Activated gamma-delta T cell treated with Interleukin-2 at 50 U/mL for 16 hours (primary cell): ENCODE measurements around the gene PARK7.
"Not testable (repeated sequence)": the region's sequence is repeated elsewhere in the genome, so short reads cannot be mapped to it uniquely, and the experiment has no call there.

Experiments used
- DNase-seq: peaks from one replicate; pipeline ENCODE4 v3.0.0-alpha.2; 2020

The PARK7 gene

DNA sequence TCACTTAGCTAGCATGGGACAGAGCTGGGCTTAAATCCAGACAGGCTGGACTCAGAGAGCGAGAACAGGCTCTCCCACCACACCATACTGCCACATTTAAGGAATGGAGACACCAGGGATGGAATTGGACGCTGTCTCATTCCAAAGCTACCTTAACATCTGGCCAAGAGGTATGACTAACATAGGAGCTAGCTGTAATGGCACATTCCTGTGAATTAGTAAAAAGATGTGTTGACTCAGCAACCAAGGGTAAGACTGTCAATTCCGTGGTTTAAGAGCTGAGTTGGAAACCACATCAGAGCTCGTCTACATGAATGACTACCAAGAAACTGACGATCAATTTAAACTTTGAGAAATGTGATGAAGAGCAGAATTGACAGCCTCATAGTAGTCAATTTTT, 12.6 kb upstream of the PARK7 start:
- peak; percentile 22 for DNase-seq

DNA sequence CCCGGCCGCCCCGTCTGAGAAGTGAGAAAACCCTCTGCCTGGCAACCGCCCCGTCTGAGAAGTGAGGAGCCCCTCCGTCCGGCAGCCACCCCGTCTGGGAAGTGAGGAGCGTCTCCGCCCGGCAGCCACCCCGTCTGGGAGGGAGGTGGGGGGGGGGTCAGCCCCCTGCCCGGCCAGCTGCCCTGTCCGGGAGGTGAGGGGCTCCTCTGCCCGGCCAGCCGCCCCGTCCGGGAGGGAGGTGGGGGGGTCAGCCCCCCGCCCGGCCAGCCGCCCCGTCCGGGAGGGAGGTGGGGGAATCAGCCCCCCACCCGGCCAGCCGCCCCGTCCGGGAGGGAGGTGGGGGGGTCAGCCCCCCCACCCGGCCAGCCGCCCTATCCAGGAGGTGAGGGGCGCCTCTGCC, 8.7 kb upstream of the PARK7 start:
- DNase-seq, result not testable (repeated sequence)

DNA sequence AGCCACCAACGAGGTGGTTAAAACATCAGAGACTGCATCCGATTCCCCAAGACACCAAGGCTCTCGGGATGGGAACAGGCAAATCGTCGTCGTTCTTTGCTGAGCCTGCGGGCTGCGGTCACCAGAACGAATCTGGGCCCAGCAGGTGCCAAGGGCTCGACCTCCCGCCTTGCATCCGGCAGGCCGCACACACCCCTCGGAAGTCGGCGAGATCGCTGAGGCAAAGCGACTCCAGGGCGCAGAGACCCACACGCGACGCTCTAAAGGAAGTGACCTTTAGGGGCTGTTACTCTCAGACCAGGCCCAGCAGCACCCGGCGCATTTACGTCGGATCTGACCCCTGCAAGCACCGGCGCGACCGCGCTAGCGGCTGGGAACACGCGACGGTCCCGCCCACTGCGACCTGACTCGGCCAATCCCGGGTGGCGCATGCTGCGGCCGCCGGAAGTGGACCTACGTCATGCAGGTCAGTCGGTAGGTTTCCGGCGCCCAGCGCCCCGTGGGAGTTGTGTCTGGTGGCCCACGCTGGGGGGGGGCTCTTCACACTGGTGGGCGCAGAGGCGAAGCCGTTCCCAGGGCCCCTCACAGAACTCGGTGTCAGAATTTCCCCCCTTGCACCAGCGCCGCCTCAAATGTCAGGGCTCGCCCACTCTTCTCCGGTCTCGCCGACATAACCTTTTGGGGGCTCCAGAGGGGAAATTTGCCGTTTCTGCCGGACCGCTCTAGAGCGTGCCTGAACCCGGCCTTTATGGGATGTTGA, 7.5 kb upstream of the PARK7 start:
- peak; percentile 69 for DNase-seq

DNA sequence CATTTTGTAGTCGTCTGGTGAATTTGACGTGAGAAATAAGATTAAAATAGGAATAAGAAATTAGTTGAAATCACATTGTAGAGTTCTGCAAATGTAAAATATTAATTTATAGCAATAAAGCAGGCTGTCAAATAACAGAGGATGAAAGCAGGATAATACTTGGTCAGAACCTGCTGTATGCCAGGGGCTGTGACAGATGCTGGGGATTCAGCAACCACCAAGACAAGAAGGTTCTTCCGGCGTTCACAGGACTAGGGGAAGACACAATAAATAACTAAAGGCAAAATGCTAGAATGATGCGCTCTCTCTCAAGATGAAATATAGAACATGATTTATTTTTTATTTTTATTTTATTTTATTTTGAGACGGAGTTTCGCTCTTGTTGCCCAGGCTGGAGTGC, 6.8 kb upstream of the PARK7 start:
- DNase-seq, result no peak

DNA sequence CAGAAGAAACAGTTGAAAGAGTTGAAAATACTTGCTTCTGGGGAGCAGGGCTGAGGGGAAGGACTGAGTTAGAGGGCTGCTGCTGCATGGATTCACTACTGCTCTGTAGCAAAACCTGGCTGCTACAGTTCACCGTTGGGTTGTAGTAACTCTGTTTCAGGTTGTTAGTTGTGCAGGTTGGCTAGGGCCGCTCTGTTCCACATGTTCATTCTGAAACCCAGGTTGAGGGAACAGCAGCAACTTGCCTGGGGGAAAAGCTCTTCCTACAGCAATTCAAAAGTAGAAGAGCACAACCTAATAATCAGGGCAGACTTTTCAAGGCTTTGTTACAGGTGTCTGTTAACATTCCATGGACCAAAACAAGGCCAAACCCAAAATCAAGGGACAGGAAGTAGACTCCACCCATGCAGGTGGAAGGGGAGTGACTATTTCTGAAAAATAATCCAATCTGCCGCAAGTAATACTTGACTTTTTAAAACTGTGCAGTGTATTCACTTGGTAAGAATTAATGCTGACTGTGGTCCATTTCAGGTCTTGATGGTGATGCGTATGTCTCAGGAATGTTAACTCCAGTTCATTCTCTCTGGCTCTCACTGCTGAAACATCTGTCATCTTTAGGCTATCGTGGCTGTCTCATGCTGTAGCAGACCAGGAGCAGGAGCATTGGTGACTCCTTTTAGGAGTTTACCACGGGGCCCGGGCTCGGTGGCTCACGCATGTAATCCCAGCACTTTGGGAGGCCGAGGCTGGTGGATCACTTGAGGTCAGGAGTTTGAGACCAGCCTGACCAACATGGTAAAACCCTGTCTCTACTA, 5.1 kb upstream of the PARK7 start:
- DNase-seq, result no peak

DNA sequence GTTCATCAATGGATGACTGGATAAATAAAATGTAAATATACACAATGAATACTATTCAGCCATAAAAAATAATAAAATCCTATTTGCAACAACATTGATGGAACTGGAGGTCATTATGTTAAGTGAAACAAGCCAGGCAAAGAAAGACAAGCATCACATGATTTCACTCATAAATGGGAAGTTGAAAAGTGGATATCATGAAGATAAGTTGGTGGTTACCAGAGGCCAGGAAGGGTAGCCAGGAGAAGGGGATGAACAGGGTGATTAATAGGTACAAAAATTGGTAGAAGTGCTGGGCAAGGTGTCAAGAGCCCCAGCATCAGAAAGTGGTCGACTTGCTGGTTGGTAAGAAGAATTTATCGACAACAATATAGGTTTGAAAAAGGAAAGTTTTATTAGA, 1.3 kb upstream of the PARK7 start:
- no peak for DNase-seq

DNA sequence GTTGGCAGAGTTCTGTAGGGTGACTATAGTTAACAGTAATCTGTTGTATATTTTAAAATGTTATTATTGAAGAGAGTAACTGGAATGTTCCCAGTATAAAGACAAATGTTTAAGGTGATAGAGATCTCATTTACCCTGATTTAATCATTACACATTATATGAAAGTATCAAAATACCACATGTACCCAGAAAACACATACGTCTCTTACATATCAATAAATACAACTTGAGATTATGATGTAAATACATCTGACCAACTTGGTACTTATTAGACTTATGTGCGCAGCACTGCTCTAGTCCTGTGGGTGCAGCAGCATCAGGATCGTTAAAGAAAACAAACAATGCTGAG, 670 bp upstream of the PARK7 start:
- DNase-seq, result no peak

DNA sequence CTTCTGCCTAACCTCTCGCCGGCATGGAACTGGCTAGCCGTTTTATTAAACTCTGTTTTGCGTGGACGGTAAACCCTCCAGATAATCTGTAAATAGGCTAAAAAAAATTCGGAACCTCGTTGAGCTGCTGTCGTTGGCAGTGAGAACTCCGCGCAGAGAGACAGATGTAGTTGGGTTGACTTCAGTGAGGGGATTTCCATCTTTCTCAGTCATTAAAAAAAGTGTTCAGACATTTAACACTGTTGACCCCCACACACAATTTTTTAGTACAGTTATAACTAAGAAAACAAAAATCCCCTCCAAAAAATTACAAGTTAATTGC, 464 bp downstream of the PARK7 start:
- no peak for DNase-seq

DNA sequence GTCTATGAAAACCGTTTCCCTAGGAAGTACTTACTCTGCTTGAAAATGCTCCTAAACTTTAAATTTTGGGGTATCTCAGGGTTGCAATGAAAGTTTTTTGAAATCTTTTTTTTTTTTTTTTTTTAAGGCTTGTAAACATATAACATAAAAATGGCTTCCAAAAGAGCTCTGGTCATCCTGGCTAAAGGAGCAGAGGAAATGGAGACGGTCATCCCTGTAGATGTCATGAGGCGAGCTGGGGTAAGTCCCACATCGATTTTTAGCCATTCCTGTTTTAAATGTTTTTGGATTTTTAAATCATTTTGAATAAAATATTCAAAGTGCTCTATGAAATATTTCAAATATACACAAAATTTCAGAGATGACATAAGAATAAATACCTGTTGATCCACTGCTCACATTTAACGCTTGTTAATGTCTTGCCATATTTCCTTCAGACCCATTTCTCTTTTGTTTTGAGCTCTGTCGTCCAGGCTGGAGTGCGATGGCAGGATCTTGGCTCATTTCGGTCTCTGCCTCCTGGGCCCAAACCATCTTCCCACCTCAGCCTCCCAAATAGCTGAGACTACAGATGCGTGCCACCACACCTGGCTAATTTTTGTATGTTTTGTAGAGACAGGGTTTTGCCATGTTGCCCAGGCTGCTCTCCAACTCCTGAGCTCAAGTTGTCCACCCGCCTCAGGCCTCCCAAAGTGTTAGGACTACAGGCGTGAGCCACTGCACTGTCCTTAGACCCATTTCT, 1.3 kb downstream of the PARK7 start:
- no peak for DNase-seq

DNA sequence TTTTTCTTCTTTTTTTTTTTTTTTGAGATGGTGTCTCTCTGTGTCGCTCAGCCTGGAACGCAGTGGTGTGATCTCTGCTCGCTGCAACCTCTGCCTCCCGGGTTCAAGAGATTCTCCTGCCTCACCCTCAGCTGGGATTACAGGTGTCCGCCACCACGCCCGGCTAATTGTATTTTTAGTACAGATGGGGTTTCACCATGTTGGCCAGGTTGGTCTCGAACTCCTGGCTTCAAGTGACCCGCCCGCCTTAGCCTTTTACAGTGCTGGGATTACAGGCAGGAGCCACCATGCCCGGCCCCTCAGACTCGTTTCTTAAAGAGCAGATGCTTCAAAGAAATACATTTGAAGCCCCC, 1.8 kb downstream of the PARK7 start:
- DNase-seq, result not testable (repeated sequence)

DNA sequence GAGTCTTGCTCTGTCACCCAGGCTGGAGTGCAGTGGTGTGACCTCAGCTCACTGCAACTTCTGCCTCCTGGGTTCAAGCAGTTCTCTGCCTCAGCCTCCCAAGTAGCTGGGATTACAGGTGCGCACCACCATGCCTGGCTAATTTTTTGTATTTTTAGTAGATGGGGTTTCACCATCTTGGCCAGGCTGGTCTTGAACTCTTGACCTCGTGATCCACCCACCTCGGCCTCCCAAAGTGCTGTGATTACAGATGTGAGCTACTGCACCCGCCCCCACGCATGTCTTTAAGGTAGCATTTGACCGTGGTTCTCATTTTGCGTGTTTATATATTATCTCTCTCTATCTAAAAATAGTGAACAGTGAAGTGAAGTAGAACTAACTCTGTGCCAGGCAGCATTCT, 2.3 kb downstream of the PARK7 start:
- not testable (repeated sequence) for DNase-seq

DNA sequence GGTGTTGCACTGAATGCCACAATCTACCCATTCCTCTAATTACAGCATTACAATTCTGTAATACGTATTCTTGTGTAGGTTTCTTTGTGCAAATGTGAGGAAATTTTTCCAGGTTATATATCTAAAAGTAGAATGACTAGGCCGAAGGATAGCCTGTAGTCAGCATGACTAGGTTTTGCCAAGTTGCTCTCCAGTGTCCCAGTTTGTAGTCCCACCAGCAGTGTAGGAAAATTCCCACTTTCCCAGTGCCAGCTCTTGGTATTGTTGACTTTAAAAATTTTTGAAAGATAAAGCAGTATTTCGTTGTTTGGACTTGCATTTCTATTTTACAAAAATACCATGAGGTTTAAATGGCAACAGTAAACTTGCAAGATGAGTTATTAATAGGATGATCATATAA, 3.0 kb downstream of the PARK7 start:
- no peak for DNase-seq

DNA sequence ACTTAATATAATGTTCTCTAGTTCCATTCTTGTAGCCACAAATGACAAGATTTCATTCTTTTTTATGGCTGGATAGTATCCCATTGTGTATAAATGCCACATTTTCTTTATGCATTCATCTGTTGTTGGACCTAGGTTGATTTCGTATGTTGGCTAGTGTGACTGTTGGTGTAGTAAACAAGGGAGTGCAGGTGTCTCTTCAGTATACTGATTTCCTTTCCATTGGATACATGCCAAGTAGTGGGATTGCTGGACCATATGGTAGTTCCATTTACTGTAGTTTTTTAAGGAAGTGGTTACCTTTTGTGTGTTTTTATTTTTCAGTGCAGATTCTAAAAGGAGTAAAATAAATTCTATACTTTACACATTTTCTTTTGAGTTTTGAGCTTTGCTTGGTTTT, 5.7 kb downstream of the PARK7 start:
- no peak for DNase-seq

DNA sequence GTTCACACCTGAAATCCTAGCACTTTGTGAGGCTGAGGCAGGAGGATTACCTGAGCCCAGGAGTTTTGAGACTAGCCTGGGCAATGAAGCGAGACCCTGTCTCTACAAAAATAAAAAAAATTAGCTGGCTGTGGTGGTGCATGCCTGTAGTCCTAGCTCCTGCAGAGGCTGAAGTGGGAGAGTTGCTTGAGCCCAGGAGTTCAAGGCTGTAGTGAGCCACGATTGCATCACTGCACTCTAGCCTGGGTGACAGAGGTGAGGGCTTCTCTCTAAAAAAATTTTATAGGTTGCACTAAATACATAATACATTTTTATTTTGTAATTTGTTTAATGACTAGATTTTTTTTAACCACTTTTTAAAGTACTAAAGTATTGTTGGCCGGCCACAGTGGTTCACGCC, 6.1 kb downstream of the PARK7 start:
- DNase-seq, result no peak

DNA sequence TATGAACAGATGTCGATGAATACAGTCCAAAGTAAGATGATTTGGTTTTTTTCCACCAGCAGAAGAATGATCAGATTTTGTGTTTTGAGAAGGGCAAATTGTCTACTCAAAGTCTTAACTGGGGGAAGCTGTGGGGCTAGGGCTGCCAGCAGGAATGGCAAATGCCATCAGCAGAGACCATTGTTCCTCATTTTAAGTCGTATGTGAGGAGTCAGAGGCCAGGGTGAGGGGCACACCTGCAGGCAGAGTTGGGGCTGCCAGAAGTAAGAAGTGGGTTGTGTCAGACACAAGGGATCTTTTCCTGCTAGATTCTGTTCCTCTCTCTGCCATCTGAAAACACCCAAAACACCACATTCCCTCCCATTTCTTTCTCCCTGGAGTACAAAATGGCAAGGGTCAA, 8.7 kb downstream of the PARK7 start:
- no peak for DNase-seq

DNA sequence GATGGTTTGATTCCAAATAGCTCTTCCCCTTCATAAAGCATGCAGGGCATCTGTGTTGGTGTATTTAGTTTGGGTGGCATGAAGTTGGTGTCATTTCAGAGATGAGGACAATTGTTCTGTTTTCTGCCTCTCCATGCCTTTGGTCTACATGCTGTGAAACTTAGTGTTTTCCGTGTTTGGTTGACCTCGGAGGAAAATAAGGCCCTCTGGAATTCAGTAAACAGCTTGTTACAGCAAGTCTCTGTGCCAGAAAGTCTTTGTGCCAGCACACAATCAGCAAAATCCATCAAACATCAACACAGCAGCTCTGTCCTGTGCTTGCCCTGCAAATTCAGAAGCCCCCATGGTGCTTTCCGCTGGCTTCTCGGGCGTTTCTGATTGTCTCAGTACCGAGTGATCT, 9.5 kb downstream of the PARK7 start:
- no peak for DNase-seq

DNA sequence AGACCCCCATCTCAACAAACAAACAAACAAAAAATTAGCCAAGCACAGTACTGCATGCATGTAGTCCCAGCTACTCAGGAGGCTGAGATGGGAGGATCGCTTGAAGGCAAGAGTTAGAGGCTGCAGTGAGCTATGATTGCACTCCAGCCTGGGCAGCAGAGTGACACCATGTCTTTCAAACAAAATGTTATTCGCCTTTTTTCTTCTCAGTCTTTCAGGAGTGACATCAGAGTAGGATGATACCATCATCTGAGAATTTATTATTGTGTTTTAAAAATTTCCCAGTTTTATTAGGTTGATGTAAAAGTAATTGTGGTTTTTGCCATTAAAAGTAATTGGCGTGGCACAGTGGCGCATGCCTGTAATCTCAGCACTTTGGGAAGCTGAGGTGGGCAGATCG, 10.8 kb downstream of the PARK7 start:
- no peak for DNase-seq

DNA sequence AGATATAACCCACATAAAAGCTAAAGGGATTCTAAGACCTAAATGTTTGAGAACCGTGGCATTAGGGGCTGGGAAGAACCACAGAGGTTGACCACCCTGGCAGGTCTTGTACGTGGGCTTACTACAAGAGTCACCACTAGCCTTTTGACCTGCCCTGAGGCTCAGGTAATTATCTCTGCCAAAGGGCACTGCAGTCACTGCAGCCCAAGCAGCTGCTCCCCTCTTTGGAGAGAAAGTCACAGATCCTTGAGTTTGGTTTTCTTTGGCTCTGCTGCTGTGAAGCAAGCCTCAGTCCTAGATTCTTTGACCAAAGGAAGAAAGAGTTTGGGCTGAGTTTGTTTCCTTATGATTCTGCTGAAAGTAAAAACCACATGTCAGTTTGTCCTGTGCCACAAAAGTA, 11.6 kb downstream of the PARK7 start:
- no peak for DNase-seq

DNA sequence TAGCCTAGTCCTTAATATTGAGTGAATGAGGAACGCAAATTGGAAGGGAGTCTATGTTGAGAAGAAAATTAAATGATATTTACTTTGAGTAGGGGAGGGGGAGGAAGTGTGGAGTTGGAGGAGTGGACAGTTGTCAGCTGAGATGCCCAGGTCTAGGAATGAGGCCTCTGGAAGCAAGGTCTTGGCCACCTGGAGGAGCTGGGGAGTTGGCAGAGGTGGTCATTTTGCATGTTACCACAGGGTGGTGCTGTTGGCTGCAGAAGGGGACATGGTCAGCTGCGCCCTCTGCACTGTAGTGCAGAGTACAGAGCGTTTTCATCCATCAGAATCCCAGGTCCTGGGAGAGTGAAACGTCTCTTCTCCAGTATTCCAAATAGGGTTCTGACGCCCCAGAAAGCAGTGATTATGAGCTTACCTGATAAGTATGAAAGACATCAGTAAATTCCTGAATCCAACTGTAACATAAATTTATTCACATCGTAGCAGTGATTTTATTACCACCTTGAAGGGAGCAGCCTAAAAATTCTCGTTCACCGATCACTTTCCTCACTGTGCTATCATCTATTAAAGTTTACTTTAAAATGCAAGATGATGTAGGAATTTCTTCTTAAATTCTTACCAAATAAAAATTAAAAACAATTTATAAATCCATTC, 13.8 kb downstream of the PARK7 start:
- no peak for DNase-seq

DNA sequence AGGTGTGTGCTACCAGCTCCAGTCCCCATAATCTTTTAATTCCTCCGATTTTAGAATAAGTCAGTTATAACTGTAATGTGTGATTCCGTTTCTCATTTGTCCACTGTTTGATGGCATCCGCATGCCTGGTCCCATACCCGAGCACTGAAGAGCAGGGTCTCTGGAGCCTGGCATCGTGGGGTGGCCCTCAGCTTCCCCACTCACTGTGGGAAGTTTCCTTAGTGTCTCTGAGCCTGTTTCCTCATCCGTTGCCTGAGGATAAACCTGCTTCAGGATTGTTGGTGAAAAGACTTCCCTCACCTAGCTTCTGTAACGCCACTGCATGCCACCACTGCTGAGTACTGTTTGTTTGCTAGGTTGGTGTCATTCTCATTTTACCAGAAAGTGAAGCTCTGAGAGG, 19.5 kb downstream of the PARK7 start:
- DNase-seq, result no peak

DNA sequence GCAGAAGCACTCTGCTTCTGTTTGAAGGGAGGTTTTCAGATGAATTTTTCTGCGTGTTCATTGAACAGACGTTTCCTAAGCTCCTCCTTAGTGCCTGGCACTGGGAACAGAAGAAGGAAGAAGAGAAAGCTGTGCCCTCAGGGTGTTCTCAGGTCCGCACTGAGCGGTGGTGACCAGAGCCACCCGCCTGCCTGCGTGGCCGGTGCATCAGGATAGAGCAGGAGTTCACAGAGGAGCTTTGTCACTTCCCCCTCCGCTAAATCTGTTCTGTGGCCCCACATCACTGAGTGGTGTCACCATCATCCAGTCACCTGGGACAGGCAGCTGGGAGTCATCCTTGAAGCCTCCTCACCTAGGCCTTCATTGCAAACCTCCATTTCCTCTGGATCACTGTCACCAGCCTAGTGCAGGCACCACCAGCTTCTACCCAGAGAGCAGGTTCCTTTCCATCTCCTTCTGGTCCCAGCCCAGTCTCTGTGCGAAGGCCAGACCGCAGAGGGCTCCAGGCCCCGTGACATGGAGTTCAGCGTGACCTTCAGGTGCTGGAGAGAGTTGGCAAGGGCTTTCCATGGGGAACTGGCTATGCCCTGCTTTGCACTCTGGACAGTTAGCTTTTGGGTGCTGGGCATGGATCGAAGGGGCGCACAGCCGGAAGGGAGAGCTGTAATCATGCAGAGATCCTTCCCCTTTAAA, 21.7 kb downstream of the PARK7 start:
- DNase-seq, result no peak

DNA sequence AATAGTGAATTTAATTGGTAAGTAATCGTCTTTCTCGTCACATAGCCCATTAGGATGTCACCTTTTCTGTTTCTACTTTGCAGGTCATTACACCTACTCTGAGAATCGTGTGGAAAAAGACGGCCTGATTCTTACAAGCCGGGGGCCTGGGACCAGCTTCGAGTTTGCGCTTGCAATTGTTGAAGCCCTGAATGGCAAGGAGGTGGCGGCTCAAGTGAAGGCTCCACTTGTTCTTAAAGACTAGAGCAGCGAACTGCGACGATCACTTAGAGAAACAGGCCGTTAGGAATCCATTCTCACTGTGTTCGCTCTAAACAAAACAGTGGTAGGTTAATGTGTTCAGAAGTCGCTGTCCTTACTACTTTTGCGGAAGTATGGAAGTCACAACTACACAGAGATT, 23.3 kb downstream of the PARK7 start:
- DNase-seq, result no peak
